C4-2B (cell line): ENCODE measurements around the gene CNTNAP5.

ENCODE experiments used
- H3K27ac ChIP-seq: fragments of 450-650 bp; 2 replicates; pipeline ENCODE4 v1.5.1; 2017
- CTCF ChIP-seq: fragments of 450-650 bp; conservative IDR thresholded peaks from 2 replicates; pipeline ENCODE4 v1.5.1; 2017; ENCODE audit warnings: mild to moderate bottlenecking
- ZFX ChIP-seq: fragments of 450-650 bp; IDR thresholded peaks from 2 replicates; pipeline ENCODE4 v1.6.1; 2017

The CNTNAP5 gene

GRCh38 chr2:124586835-124587234 is 561.7 kb downstream of the CNTNAP5 start:
- no peak overlapping the region for H3K27ac ChIP-seq
- TF ChIP-seq ZFX, result no peak
- TF ChIP-seq CTCF, result no peak

- TF ChIP-seq CTCF (no peak), ZFX (no peak)
- H3K27ac ChIP-seq, result no peak overlapping the region
Measured at GRCh38 chr2:124589971-124590370, 564.9 kb downstream of the CNTNAP5 start.

DNA sequence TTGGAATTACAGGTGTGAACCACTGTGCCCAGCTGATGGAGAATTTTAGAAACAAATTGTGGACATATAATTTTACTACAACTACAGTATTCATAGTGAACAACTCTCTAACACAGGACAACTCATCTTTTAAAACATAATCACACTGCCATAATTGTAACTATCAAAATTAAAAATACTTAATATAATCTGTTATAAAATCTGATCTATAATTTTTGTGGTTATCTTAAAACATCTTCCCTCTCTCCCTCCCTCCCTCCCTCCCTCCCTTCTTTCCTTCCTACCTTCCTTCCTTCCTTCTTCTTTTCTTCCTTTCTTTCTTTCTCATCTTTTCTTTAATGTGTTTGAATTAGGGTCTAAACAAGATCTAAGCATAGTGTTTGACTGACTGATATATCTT is 577.7 kb downstream of the CNTNAP5 start:
- H3K27ac ChIP-seq, result no peak overlapping the region
- TF ChIP-seq ZFX (no peak), CTCF (no peak)

GRCh38 chr2:124604940-124605339 is 579.9 kb downstream of the CNTNAP5 start:
- TF ChIP-seq CTCF (no peak), ZFX (no peak)
- no peak overlapping the region for H3K27ac ChIP-seq

- TF ChIP-seq CTCF, result no peak
- H3K27ac ChIP-seq, result no peak overlapping the region
Measured at GRCh38 chr2:124607679-124608078, 582.6 kb downstream of the CNTNAP5 start.

DNA sequence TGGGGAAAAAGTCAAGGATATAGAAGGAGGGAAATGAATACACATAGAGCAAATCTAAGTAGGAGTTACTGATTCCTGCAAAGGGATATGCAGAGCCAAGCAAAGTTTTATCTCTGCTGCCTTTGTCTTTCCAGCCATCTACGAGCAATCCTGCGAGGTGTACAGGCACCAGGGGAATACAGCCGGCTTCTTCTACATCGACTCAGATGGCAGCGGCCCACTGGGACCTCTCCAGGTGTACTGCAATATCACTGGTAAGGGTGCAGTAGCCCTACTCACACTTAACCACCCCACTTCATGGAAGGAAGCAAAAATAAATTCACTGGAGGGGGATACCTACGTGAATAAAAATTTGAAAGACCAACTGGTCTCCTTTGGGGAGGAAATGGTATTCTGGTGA is 584.6 kb downstream of the CNTNAP5 start:
- no peak for TF ChIP-seq CTCF
- no peak overlapping the region for H3K27ac ChIP-seq

DNA sequence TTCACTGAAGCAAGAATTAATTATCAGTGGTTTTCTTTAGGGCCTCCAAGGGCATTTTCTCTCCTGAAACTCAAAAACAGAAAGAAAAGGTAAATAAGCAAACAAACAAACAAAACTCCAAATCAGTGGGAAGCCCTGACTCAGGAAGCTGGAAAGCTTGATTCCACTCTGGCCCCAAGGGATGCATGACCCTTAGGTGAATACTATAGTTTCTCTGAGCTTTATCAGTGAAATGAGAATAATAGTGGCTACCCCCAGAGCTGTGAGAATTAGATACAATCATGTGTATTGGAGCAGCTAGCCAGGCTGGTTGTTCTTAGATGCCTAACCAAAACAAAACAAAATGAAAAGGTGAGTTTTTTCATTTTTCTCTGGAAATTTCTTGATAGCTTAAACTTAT is 585.1 kb downstream of the CNTNAP5 start:
- TF ChIP-seq ZFX (no peak), CTCF (no peak)
- no peak overlapping the region for H3K27ac ChIP-seq

- TF ChIP-seq CTCF (no peak), ZFX (no peak)
- H3K27ac ChIP-seq, result no peak overlapping the region
Measured at GRCh38 chr2:124610866-124611265, 585.8 kb downstream of the CNTNAP5 start.
